HG02943 (cell line): ENCODE measurements around the gene RAB36.
"Not testable (repeated sequence)": the region's sequence is repeated elsewhere in the genome, so short reads cannot be mapped to it uniquely, and the experiment has no call there.

ENCODE experiments used
- ATAC-seq: cut with Tn5 transposase; IDR thresholded peaks from one replicate; pipeline ENCODE4 v1.9.1; 2021; ENCODE audit warnings: mild to moderate bottlenecking, low read depth, moderate library complexity; ENCODE audit not compliant: unreplicated experiment

The RAB36 gene

GRCh38 chr22:23136991-23137390 is 8.3 kb upstream of the RAB36 start:
- not testable (repeated sequence) for ATAC-seq

DNA sequence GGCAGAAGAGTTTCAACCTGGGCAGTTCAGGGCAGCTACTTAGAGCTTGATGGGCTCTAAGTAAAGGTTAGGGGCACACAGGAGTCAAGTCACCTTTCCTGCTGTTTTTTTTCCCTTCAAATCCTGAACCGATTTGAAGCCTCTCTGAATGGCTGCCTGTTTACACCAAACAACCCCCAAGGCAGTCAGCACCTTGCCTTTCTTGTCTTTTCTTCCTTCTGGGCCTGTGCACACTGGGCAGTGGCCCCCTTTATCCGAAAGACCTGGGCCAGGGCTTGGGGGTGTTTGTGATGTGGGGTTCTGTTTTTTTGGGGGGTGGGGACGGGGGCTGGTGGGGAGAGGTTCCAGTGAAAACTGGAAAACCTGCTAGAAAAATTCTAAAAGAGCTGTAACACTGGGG is 7.8 kb upstream of the RAB36 start:
- no peak for ATAC-seq

DNA sequence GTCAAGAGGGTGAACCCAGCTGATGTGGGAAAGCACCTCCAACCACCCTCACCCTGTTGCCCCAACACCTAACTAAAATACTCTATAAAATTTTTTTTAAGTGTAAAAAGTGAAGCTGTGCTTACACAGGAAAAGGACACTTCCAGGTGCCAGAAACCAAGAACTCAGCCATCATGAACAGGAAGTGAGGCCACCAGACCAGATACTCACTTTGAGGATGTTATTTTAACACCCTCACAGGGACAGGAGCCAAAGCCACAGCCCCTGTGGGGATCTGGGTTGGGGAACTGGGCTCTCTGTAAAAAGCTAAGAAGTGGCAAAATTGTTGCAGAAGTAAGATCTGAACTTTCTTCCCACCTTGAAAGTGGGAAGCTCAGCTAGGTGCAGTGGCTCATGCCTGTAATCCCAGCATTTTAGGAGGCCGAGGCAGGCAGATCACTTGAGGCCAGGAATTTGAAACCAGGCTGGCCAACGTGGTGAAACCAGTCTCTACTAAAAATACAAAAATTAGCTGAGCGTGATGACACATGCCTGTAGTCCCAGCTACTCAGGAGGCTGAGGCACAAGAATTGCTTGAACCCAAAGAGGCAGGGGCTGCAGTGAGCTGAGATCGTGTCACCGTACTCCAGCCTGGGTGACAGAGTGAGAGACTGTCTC is 7.2 kb upstream of the RAB36 start:
- no peak for ATAC-seq

DNA sequence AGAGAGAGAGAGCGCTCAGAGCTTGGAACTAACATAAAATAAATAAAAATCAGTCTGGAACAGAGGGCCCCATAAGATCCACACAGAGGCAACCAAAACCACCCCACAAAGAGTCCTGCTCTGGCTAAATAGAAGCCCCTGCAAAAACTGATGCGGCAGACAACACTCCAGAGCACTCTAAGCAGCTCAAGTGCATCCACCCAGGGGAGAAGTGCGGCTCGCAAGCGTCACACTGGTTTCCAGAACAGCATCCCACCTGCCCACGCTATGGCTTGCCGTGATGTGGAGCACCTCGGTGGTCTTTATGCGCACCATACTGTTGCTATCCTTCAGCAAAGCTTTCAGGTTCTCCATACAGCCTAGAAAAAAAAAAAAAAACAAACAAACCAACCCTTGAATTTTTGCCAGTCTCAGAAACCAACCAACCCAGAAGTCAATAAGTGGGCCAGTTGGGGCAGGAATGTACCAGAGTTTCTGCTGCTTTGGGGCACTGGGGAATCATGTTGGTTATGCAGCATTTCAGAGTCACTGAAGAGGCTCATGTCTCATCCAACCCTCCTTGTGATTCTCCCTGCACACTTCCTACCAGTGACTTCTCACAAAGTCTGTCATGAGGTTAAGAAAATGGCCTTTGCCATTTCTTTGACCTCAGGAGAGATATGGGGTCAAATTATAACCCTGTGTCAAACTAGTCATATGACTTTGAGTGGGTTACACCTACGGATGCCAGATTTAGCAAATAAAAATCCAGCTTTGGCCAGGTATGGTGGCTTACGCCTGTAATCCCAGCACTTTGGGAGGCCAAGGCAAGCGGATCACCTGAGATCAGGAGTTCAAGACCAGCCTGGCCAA is 6.5 kb upstream of the RAB36 start:
- no peak for ATAC-seq

- no peak for ATAC-seq
These were observed 4.9 kb upstream of the RAB36 start for GRCh38 chr22:23140385-23140784.

DNA sequence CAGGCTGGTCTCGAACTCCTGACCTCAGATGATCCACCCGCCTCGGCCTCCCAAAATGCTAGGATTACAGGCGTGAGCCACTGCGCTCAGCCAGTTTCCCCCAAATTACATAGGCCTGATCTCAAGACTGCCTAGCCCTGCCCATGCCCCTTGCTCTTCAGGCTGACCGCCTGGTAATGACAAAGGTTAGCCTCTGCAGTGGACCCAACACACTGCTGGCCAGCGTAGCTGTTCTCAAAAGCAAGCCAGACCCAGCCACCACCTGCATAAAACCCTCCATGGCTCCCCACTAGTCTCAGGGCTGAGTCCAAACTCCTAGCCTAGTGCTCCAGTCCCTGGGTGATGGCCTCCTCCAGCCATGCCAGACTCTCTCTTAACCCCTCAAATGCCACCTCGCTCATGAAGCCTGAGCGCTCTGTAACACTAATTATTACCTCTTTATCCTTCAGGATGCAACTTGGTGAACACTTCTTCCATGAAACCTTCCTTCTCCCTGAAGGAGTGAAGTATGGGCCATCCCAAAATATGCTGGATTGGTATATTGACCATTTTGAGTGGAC is 2.7 kb upstream of the RAB36 start:
- no peak for ATAC-seq

DNA sequence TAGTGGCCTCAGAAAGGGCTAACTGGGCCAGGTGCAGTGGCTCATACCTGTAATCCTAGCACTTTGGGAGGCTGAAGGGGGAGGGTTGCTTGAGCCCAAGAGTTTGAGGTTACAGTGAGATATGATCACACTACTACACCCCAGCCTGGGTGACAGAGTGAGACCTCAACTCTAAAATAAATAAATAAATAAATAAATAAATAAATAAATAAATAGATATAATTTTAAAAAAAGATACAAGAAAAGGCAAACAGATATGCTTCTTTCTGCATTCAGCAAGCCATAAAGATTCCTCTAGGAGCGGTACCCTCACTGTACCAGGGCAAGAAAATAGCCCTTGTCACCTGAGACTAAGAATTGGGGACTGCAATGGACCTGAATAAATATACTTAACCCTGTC is 2.2 kb upstream of the RAB36 start:
- no peak for ATAC-seq

- ATAC-seq = no peak
These were observed 845 bp upstream of the RAB36 start for GRCh38 chr22:23144432-23144831.

DNA sequence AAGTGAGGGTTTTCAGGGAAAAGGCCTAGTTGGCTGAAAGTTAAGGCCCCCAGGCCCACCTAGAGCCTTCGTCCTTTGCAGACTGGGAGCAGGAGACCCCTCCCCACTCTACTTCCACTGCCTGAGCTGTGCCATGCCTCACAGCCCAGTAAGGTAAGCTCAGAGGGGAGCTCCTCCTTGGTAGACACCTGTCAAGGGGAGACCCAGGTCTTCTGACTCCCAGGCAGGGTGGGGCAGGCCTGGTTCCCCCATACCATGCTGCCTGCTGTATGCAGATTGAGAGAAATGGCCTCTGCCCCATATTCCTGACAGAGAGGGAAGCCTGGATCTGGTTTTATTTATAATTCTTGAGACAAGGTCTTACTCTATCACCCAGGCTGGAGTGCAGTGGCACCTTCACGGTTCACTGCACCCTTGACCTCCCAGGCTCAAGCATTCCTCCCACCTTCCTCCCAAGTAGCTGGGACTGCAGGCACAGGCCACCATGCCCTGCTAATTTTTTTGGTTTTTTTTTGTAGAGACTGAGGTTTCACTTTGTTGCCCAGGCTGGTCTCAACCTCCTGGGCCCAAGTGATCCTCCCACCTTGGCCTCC is 697 bp downstream of the RAB36 start:
- ATAC-seq = no peak

DNA sequence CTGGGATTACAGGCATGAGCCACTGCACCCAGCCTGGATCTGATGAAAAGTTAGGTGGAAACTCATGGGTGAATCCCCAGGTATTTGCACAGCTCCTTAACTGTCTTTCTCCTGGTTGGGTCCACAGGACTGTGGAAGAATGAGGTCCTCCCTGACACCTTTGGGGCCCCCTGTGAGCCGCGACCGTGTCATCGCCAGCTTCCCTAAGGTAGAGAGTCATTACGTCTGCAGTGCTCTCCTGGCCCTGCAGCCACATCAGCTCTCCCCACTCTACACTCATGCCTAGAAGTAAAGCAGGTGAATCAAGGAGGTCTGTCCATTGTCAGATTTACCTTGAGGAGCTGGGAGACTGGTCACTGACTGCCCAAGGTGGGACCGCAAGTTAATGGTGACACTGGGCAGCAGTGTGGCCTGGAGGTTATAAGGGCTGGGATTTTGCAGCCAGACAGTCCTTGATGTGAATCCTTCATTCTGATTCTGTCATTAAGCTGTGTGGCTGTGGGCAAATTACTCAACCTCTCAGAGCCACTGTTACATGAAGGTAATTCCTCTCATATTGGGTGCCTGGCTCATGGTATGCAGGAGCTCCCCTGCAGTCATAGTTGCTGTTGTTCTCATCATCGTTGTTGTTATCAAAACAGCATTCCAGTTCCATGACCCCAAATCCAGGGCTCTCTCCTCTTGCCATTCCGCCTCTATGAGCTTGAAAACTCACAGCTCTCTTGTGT is 1.4 kb downstream of the RAB36 start:
- no peak for ATAC-seq

DNA sequence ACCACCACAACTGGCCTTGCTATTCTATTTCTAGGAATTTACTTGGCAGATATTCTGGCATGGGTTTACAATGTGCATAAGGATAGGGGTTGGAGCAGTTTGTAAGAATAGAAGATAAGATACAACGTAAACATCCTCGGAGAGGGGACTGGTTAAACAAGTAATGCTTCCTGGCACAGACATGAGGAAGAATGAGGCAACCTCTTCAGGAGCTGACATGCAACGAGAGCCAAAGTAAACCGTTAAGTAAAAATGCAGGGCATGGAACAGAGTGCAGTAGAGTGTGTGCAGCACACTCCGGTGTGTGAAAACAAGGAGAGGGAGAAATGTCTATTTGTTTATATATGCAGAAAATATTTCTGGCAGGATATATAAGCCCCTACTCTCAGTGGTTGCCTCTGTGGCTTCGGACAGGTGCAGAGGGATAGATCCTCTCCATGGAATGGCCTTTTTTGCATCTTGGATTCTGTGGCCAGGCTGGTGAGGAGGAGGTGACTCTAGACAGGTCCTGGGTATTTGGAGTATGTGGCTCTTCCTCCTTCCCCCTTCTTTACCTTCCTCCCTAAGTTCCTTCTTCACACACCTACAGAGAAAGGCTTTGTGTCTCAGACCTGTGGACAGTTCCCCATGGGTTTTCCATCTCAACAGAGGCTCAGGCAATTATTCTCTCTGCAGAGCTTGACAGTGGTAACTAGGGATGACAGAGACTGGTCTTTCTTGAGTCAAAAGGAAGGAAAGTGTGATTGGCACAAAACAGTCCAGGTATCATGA is 2.5 kb downstream of the RAB36 start:
- no peak for ATAC-seq

DNA sequence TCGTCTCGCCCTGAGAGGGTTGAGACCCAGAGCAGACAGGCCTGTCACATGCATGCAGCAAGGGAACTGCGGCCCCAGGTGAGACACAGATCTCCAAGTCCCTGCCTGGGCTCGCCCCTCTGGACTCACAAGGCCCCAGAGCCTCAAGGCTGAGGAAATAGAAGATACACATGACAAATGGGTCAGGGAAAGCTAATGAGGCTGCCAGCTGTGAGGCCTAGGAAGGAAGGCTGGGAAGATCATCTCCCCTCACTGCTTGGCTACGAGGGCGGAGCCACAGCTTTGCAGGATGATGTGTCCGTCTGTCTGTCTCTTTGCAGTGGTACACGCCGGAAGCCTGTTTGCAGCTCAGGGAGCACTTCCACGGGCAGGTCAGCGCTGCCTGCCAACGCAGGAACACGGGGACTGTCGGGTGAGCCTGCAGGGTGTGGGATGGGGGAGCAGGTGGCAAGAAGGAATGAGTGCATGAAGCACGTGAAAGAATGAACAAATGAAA is 4.5 kb downstream of the RAB36 start:
- ATAC-seq = no peak

- no peak for ATAC-seq
These were observed 5.5 kb downstream of the RAB36 start for GRCh38 chr22:23150762-23151161.

DNA sequence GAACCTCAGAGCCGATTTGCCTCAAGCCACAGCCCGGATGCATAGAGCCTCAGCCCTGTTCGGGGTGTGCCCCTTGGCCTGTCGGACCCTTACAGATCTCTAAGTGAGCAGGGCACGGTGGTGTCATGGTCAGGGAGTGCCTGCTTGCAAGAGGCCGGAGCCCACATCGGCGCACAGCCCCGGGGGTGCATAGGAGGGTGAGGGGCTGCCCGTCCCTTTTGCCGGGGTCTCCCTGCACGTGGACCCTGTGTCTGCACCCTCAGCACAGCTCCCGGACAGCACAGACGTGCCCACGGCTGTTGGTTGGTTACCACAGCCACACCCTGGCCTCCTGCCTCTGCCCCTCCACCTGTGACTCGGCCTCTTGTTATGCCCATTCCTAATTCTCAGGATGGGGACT is 6.5 kb downstream of the RAB36 start:
- no peak for ATAC-seq

- no peak for ATAC-seq
These were observed 7.2 kb downstream of the RAB36 start for GRCh38 chr22:23152238-23153114.

GRCh38 chr22:23153994-23154393 is 8.7 kb downstream of the RAB36 start:
- ATAC-seq = no peak

GRCh38 chr22:23154461-23154860 is 9.2 kb downstream of the RAB36 start:
- no peak for ATAC-seq

DNA sequence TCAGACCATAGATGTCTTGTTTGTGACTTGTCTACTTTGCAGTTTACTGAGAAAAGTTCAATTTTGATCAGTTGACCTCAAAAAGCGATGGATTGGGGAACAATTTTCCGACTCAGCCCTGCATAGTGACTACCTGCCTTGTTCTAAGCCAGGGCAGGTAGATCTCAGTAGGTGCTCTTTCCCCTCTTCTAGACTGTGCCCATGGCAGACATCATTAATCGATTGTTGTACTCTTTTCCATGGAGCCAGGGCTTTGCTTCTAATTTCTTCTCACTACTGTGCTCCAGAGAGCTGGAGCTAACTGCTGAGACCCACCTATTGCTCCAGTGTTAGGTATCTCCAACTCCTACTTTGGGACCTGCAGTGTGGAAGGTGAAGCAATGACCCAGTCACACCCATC is 9.9 kb downstream of the RAB36 start:
- no peak for ATAC-seq

- no peak for ATAC-seq
These were observed 10.6 kb downstream of the RAB36 start for GRCh38 chr22:23155831-23156230.
